ENCODE results near the gene FAM3A.

DNA sequence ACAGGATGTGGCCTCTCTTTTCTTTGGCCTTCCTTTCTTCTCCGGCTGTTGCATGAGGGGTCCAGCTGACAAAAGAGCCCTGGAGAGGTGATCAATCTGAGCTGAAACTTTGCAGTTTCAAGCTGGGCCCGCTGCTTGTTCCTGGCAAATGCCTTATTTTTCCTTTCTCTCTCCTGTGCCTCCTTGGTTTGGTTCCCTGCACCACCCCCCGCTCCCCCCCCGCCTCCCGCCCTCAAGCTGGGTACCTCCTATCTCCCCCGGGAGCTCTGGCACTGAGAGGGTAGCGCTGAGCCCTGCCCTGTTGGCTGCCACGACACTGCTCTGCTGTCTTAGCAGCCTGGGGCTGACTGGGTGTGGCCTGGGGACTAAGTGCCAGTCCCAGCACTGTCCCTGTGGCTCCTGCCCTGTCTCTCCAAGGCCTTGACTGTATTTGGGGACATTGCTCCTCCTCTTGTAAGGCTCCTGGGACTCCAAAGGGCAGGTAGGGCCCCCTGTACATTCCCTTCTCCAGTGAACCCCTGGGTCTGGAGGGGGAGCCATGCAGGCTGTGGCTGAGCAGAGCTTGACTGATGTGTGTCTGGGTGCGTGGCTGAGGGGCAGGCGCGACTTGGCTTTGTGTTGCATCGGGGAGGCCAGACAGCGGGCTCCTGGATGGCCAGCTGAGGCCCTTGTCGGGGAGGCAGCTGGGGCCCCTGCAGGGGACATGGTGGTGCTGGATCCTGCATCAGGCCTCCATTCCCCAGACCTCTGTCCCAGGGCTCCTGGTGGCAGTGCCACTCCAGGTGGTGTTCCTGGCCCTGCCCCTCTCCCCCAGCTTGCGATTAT is 56.9 kb downstream of the FAM3A start:
- TF ChIP-seq, protein P1, sequence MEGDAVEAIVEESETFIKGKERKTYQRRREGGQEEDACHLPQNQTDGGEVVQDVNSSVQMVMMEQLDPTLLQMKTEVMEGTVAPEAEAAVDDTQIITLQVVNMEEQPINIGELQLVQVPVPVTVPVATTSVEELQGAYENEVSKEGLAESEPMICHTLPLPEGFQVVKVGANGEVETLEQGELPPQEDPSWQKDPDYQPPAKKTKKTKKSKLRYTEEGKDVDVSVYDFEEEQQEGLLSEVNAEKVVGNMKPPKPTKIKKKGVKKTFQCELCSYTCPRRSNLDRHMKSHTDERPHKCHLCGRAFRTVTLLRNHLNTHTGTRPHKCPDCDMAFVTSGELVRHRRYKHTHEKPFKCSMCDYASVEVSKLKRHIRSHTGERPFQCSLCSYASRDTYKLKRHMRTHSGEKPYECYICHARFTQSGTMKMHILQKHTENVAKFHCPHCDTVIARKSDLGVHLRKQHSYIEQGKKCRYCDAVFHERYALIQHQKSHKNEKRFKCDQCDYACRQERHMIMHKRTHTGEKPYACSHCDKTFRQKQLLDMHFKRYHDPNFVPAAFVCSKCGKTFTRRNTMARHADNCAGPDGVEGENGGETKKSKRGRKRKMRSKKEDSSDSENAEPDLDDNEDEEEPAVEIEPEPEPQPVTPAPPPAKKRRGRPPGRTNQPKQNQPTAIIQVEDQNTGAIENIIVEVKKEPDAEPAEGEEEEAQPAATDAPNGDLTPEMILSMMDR (conservative IDR thresholded peaks at IDR 0.05 in 1 of 2, IDR thresholded peaks at IDR 0.05 in 1 of 2; ENCODE audit: low read depth in 1 of 2, low read length in 2 of 2) = no peak
- TF ChIP-seq EZH2 (IDR thresholded peaks at IDR 0.05; ENCODE audit: low read length, missing control alignments) = no peak
